GM12865 (cell line): ENCODE data around the gene CHMP2A.
"Not testable (repeated sequence)": the region's sequence is repeated elsewhere in the genome, so short reads cannot be mapped to it uniquely, and the experiment has no call there.

ENCODE experiments used
- DNase-seq: peaks from one replicate; pipeline ENCODE4 v3.0.0; 2010; ENCODE audit warnings: low read depth
- H3K4me3 ChIP-seq: 2 replicates; pipeline ENCODE4 v1.5.1; 2011; ENCODE audit warnings: mild to moderate bottlenecking, low read depth, low read length, control low read depth
- CTCF ChIP-seq: IDR thresholded peaks from 2 replicates; pipeline ENCODE4 v1.5.1; 2011; ENCODE audit warnings: low read length, control low read depth, low read depth, inconsistent platforms; ENCODE audit not compliant: insufficient read depth; ENCODE audit errors: missing control alignments

Gene CHMP2A

DNA sequence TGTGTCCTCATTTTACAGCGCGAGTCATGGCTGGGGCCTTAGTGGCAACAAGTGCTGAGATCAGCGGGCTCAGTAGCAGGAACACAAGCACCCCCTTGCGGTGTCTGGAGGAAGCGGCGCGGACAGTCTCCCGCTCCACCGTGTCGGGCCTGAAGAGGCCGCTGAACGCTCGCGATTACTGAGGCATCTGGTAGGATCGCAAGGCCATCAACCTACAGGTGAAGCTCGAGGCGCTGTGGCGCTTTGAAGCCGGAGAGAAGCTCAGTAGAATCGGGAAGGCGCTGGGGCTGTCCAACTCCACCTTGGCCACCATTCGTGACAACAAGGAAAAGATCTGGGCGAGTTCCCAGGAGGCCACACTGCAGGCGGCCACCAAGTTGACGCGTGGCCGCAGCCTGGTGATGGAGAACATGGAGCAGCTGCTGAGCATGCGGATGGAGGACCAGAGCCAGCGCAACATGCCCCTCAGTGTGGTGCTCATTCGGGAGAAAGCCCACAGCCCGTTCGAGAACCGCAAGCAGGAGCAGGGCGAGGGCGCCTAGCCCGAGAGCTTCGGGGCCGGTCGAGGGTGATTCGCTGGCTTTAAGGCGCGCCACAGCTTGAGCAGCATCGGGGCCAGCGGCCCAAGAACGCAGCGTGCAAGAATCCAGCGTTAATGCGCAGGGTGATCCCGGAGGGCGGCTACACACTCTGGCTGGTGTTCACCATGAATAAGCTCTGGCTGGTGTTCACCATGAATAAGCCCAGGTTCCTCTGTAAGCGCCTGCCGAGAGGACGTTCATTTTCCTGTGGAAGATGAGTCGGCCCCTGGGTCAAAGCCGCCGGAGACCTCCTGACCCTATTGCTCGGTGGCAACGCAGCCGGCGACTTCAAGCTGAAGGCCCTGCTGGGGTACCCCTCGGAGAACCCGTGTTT lies 26.6 kb upstream of the CHMP2A start:
- DNase-seq, result peak; percentile 92
- no peak overlapping the region for H3K4me3 ChIP-seq
- TF ChIP-seq CTCF, result peak; percentile 98

GRCh38 chr19:58579473-58580142 lies 24.7 kb upstream of the CHMP2A start:
- no peak overlapping the region for H3K4me3 ChIP-seq
- DNase-seq, result no peak
- TF ChIP-seq CTCF, result no peak

GRCh38 chr19:58578012-58578925 lies 23.4 kb upstream of the CHMP2A start:
- DNase-seq, result no peak
- no peak overlapping the region for H3K4me3 ChIP-seq
- no peak for TF ChIP-seq CTCF

GRCh38 chr19:58577581-58577980 lies 22.7 kb upstream of the CHMP2A start:
- H3K4me3 ChIP-seq, DNase-seq: not testable (repeated sequence)

GRCh38 chr19:58575183-58576041 lies 20.5 kb upstream of the CHMP2A start:
- peak; percentile 3 for TF ChIP-seq CTCF
- H3K4me3 ChIP-seq, result peak overlapping the region; percentile 85
- DNase-seq, result peak; percentile 94

DNA sequence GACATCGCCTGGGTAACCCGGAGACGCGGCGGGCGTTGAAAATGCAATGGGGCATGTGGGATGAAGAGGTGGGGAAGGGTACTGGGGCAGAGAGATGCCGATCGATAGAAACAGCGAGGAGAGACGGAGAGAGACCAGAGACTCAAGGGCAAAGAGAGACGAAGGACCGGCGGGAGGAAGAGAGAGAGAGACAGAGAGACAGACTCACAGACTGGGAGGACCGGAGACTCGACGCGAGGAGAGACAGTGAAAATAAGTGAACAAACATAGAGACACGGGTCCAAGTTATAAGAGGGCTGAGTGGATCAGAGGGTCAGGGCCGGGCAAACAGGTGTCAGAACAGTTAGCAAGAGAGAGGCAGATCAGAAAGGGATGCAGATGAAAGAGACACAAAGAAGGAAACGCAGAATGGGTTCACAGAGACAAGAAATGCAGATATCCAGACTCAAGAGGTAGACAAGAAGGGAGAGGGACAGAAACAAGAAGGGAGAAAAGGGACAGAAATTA lies 18.8 kb upstream of the CHMP2A start:
- peak overlapping the region; percentile 77 for H3K4me3 ChIP-seq
- DNase-seq, result no peak
- no peak for TF ChIP-seq CTCF
